CD4-positive, alpha-beta memory T cell (primary cell): Measurements from ENCODE around the gene ATP8A2. TPM values are rescaled to one million over a fixed set of nuclear protein-coding genes. Genes with fewer than 3 reads are reported as not detected.

Experiments
- CTCF ChIA-PET: fragments of 350-600 bp; sonication (Branson Sonifier 250); formaldehyde crosslinking; loops from one replicate; lab custom pipeline; 2021; ENCODE audit warnings: inconsistent platforms; ENCODE audit not compliant: partially characterized antibody; lab: Charles Lee
- POLR2A ChIA-PET: fragments of 350-600 bp; sonication (Branson Sonifier 250); formaldehyde crosslinking; loops from one replicate; lab custom pipeline; 2021; ENCODE audit not compliant: partially characterized antibody; lab: Charles Lee
- DNase-seq, 5 donors: peaks; one replicate each; pipeline versions ENCODE4 v3.0.0 to v3.0.0-alpha.2; 2020 to 2022; ENCODE audit warnings: mixed read lengths in 1 of 5
- H3K27ac ChIP-seq: one replicate; pipeline ENCODE4 v1.7.0; 2013; ENCODE audit warnings: low read depth, low read length
- H3K27me3 ChIP-seq: 2 replicates; pipeline ENCODE4 v1.7.0; 2013; ENCODE audit warnings: mild to moderate bottlenecking, low read length, moderate library complexity; ENCODE audit not compliant: insufficient read depth
- H3K36me3 ChIP-seq: 2 replicates; pipeline ENCODE4 v1.7.0; 2013; ENCODE audit warnings: mild to moderate bottlenecking, low read length, moderate library complexity; ENCODE audit not compliant: insufficient read depth
- H3K4me1 ChIP-seq: 2 replicates; pipeline ENCODE4 v1.7.0; 2013; ENCODE audit warnings: mild to moderate bottlenecking, low read length, moderate library complexity; ENCODE audit not compliant: insufficient read depth
- H3K4me3 ChIP-seq, 2 donors: one replicate each; pipeline ENCODE4 v1.7.0; 2013; ENCODE audit warnings: low read length in 2 of 2, mild to moderate bottlenecking in 1 of 2
- H3K9me3 ChIP-seq, 2 donors: one replicate each; pipeline ENCODE4 v1.7.0; 2013; ENCODE audit warnings: low read length in 2 of 2, control low read depth in 1 of 2; ENCODE audit not compliant: control insufficient read depth in 1 of 2
- H3K27ac Mint-ChIP-seq, 7 donors: one replicate each; pipeline ENCODE4 v1.8.0; 2020 to 2021; ENCODE audit warnings: mixed read lengths in 7 of 7, mild to moderate bottlenecking in 6 of 7, inconsistent platforms in 3 of 7, moderate library complexity in 3 of 7
- H3K27me3 Mint-ChIP-seq, 2 donors: one replicate each; pipeline ENCODE4 v1.8.0; 2020 to 2021; ENCODE audit warnings: mixed read lengths in 2 of 2
- H3K36me3 Mint-ChIP-seq, 2 donors: one replicate each; pipeline ENCODE4 v1.8.0; 2020 to 2021; ENCODE audit warnings: mixed read lengths in 2 of 2, inconsistent platforms in 1 of 2, mild to moderate bottlenecking in 1 of 2
- H3K4me1 Mint-ChIP-seq, 4 donors: one replicate each; pipeline ENCODE4 v1.8.0; 2020 to 2021; ENCODE audit warnings: mixed read lengths in 4 of 4, mild to moderate bottlenecking in 1 of 4
- H3K4me3 Mint-ChIP-seq, 8 donors: one replicate each; pipeline ENCODE4 v1.8.0; 2020 to 2021; ENCODE audit warnings: mixed read lengths in 8 of 8, mild to moderate bottlenecking in 7 of 8, moderate library complexity in 6 of 8, inconsistent platforms in 3 of 8
- H3K9me3 Mint-ChIP-seq, 8 donors: one replicate each; pipeline ENCODE4 v1.8.0; 2020 to 2021; ENCODE audit warnings: mixed read lengths in 8 of 8, mild to moderate bottlenecking in 5 of 8, inconsistent platforms in 3 of 8, moderate library complexity in 1 of 8
- intact Hi-C: fragments of 100-400 bp; cut with micrococcal nuclease; formaldehyde crosslinking; loops from one replicate; pipeline ENCODE4 v1.15.1; 2023
- polyA plus RNA-seq, 2 donors: library from polyadenylated mRNA; unstranded; fragments of 300-500 nt; fragmentation: Illumina TruSeq; gene quantifications; one replicate each; pipeline ENCODE4 v1.2.3, GENCODE V29; 2021
- total RNA-seq, 2 experiments: library from RNA; stranded (reverse); gene quantifications; one replicate each; pipeline ENCODE4 v1.2.3, GENCODE V29; 2021

The ATP8A2 gene
- total and polyA plus RNA-seq, 4 experiments from 2014 or later = 0.36 to 0.93 (median 0.67) TPM

DNA sequence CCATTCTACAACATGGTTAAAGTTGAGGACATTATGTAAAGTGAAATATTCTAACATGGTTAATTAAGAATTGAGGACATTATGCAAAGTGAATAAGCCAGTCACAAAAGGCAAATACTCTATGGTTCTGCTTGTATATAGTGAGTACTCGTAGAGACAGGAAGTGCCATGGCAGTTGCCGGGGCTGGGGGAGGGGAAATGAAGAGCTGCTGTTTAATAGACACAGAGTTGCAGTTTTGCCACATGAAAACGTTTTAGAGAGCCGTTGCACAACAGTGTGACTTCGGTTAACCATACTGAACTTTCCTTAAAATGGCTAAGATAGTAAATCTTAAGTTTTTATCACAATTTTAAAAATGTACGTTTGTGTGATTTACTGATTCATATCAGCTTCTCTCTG lies 503.1 kb downstream of the ATP8A2 start:
- no peak overlapping the region for H3K4me3 ChIP-seq
- POLR2A ChIA-PET = interaction anchor here (0.8 to 2.1 kb wide), 7 partner anchors 12 to 96 kb away, joined by 3 to 11 read pairs (median 3); no protein-coding TSS in a partner anchor
- peak; percentile 63 to 84 (median 73) for DNase-seq
- H3K36me3 ChIP-seq = no peaks in the 10 kb centered on the region
- intact Hi-C loops = loop anchor here (1.0 kb wide), 2 partner anchors 26 to 28 kb away; no protein-coding TSS in a partner anchor
- H3K4me1 ChIP-seq = peaks cover 49% of the 10 kb centered on the region
- peak overlapping the region; percentile 44 for H3K27ac ChIP-seq
- no peaks in the 10 kb centered on the region for H3K27me3 ChIP-seq
- H3K9me3 ChIP-seq = no peaks in the 10 kb centered on the region
- peaks cover 0 to 5% (median 0%) of the 10 kb centered on the region in 8 donors for H3K9me3 Mint-ChIP-seq
- no peaks in the 10 kb centered on the region for H3K27me3 Mint-ChIP-seq
- peak overlapping the region; percentile 67 to 91 (median 84) for H3K27ac Mint-ChIP-seq
- CTCF ChIA-PET = interaction anchor here (0.6 kb wide), 1 partner anchor 162 kb away, joined by 3 read pairs; no protein-coding TSS in a partner anchor
- H3K4me3 Mint-ChIP-seq = peak overlapping the region; percentile 34 to 85 (median 58)
- no peaks in the 10 kb centered on the region for H3K36me3 Mint-ChIP-seq
- peaks cover 37 to 69% (median 54%) of the 10 kb centered on the region in 4 donors for H3K4me1 Mint-ChIP-seq

GRCh38 chr13:25876247-25876646 lies 504.5 kb downstream of the ATP8A2 start:
- H3K4me3 ChIP-seq = no peak overlapping the region
- Mint-ChIP-seq H3K9me3 (peaks cover 0 to 5% (median 0%) of the 10 kb centered on the region in 8 donors), H3K27ac (peak overlapping the region in 6 of 7 donors; percentile 23 to 84 (median 57)), H3K4me3 (peak overlapping the region in 1 of 8 donors; percentile 56), H3K36me3 (no peaks in the 10 kb centered on the region), H3K27me3 (no peaks in the 10 kb centered on the region), H3K4me1 (peaks cover 32 to 63% (median 45%) of the 10 kb centered on the region in 4 donors)
- intact Hi-C loops = no loop called here
- ChIA-PET POLR2A (interaction anchor here (1.8 kb wide), 1 partner anchor 12 kb away, joined by 4 read pairs; no protein-coding TSS in a partner anchor), CTCF (no interaction called here)
- peaks cover 41% of the 10 kb centered on the region for H3K4me1 ChIP-seq
- H3K9me3 ChIP-seq = no peaks in the 10 kb centered on the region
- no peak overlapping the region for H3K27ac ChIP-seq
- H3K36me3 ChIP-seq = no peaks in the 10 kb centered on the region
- H3K27me3 ChIP-seq = no peaks in the 10 kb centered on the region
- no peak for DNase-seq

GRCh38 chr13:25879466-25879865 lies 507.7 kb downstream of the ATP8A2 start:
- H3K36me3 Mint-ChIP-seq = no peaks in the 10 kb centered on the region
- no peak overlapping the region for H3K4me3 ChIP-seq
- peaks cover 0 to 3% (median 0%) of the 10 kb centered on the region in 8 donors for H3K9me3 Mint-ChIP-seq
- intact Hi-C loops = no loop called here
- H3K9me3 ChIP-seq = no peaks in the 10 kb centered on the region
- peaks cover 20 to 58% (median 41%) of the 10 kb centered on the region in 4 donors for H3K4me1 Mint-ChIP-seq
- H3K4me3 Mint-ChIP-seq = no peak overlapping the region
- no peaks in the 10 kb centered on the region for H3K36me3 ChIP-seq
- H3K27ac Mint-ChIP-seq = peak overlapping the region in 1 of 7 donors; percentile 11
- H3K27me3 Mint-ChIP-seq = no peaks in the 10 kb centered on the region
- no peak for DNase-seq
- H3K27me3 ChIP-seq = no peaks in the 10 kb centered on the region
- POLR2A ChIA-PET = no interaction called here
- H3K27ac ChIP-seq = no peak overlapping the region
- peaks cover 37% of the 10 kb centered on the region for H3K4me1 ChIP-seq
- CTCF ChIA-PET = no interaction called here

DNA sequence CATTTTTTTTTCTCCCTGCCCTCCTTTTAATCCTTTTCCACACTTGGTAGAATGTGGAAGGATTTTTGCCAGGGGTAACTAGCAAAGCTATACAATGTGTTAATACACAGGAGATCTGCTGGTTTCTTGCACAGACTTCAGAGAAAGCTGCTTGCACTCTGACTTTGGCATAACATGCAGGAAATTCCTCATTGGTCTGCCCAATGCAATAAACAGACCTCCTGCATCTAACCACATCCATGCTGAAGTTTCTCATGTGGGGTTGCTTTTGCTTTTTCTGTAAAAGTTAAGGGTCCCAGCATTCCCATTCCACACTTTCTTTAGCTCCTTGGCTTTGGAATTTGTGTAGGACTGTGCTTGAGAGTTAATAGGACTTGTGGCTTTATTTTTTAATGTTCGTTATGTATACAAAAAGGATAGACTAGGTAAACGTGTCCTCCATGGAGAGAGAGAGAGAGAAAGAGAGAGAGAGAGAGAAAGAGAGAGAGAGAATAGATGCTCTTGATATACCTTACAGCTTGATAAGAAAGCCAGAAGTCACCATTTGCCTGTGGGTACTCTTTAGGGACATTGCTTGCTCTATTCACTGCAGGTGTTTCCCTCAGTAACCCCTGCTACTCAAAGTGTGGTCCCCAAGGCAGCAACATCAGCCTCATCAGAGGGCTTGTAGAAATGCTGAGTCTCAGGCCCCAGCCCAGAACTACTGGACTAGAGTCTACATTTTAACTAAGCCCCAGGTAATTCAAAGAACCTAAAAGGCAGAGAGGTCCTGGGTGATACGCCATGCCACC lies 509.6 kb downstream of the ATP8A2 start:
- ChIA-PET CTCF (no interaction called here), POLR2A (interaction anchor here (0.7 to 0.8 kb wide), 2 partner anchors 9 to 90 kb away, joined by 3 read pairs; no protein-coding TSS in a partner anchor)
- DNase-seq = no peak

GRCh38 chr13:25881971-25882451 lies 510.2 kb downstream of the ATP8A2 start:
- peak overlapping the region in 1 of 7 donors; percentile 5 for H3K27ac Mint-ChIP-seq
- Histone ChIP-seq H3K27ac (no peak overlapping the region), H3K9me3 (no peaks in the 10 kb centered on the region), H3K27me3 (no peaks in the 10 kb centered on the region), H3K4me1 (peaks cover 19% of the 10 kb centered on the region), H3K36me3 (no peaks in the 10 kb centered on the region), H3K4me3 (no peak overlapping the region)
- H3K27me3 Mint-ChIP-seq = no peaks in the 10 kb centered on the region
- intact Hi-C loops = no loop called here
- no peak for DNase-seq
- ChIA-PET CTCF (interaction anchor here (1.4 kb wide), 1 partner anchor 52 kb away, joined by 6 read pairs; no protein-coding TSS in a partner anchor), POLR2A (interaction anchor here (1.3 kb wide), 1 partner anchor 35 kb away, joined by 3 read pairs; no protein-coding TSS in a partner anchor)
- H3K9me3 Mint-ChIP-seq = no peaks in the 10 kb centered on the region
- peaks cover 10 to 44% (median 28%) of the 10 kb centered on the region in 4 donors for H3K4me1 Mint-ChIP-seq
- no peaks in the 10 kb centered on the region for H3K36me3 Mint-ChIP-seq
- H3K4me3 Mint-ChIP-seq = no peak overlapping the region

More for the DNA sequence above, 509.6 kb downstream of the ATP8A2 start:
- peaks cover 19% of the 10 kb centered on the region for H3K4me1 ChIP-seq
- peak overlapping the region in 2 of 7 donors; percentile 1 to 5 for H3K27ac Mint-ChIP-seq
- H3K27me3 ChIP-seq = no peaks in the 10 kb centered on the region
- no peak overlapping the region for H3K27ac ChIP-seq
- H3K36me3 ChIP-seq = no peaks in the 10 kb centered on the region
- intact Hi-C loops = no loop called here
- peak overlapping the region in 1 of 8 donors; percentile 1 for H3K4me3 Mint-ChIP-seq
- H3K4me3 ChIP-seq = no peak overlapping the region
- no peaks in the 10 kb centered on the region for H3K27me3 Mint-ChIP-seq
- no peaks in the 10 kb centered on the region for H3K36me3 Mint-ChIP-seq
- no peaks in the 10 kb centered on the region for H3K9me3 Mint-ChIP-seq
- peaks cover 10 to 41% (median 27%) of the 10 kb centered on the region in 4 donors for H3K4me1 Mint-ChIP-seq
- no peaks in the 10 kb centered on the region for H3K9me3 ChIP-seq

DNA sequence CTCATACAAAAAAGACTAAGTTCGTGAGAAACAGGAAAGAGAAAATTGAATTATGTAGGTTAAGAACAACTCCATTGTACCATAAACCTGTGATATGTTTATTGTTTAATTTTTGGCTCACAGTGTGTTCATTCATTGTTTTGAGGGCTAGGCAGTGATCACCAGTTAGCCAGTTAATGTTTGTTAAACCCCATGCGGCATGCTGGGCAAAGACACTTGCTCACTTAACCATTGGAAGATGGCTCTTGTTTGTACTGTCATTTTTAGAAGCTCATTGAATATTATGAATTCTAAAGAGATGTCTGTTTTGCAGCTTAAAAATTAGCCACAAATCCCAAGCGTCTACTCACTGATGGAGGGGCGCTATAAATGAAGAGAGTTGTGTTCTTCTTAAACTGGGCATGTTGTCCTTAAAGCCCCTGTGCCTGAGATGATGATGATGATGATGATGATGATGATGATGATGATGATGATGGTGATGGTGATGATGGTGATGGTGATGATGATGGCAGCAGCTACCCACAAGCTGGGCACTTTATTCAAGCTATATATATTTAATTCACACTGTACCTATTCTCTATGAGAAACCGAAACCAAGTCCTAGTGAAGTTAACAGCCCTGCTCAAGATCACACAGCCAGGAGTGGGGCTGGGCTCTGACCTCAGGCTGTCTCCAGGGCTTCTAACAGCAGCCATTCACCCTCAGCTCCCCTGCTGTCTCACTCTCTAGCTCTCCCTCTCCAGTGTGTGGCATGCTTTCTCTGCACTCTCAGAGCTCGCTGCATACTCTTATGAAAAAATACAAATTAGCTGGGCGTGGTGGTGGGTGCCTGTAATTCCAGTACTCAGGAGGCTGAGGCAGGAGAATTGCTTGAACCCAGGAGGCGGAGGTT lies 510.9 kb downstream of the ATP8A2 start:
- CTCF ChIA-PET = interaction anchor here (1.4 kb wide), 1 partner anchor 52 kb away, joined by 6 read pairs; no protein-coding TSS in a partner anchor
- Mint-ChIP-seq H3K27ac (peak overlapping the region in 3 of 7 donors; percentile 8 to 33 (median 9)), H3K36me3 (no peaks in the 10 kb centered on the region), H3K4me3 (peak overlapping the region in 1 of 8 donors; percentile 26), H3K27me3 (no peaks in the 10 kb centered on the region), H3K4me1 (peaks cover 7 to 39% (median 26%) of the 10 kb centered on the region in 4 donors), H3K9me3 (no peaks in the 10 kb centered on the region)
- H3K36me3 ChIP-seq = no peaks in the 10 kb centered on the region
- H3K4me1 ChIP-seq = peaks cover 22% of the 10 kb centered on the region
- POLR2A ChIA-PET = interaction anchor here (1.3 kb wide), 1 partner anchor 36 kb away, joined by 3 read pairs; no protein-coding TSS in a partner anchor
- peak in 1 of 5 donors; percentile 33 for DNase-seq
- no peak overlapping the region for H3K4me3 ChIP-seq
- intact Hi-C loops = no loop called here
- no peaks in the 10 kb centered on the region for H3K9me3 ChIP-seq
- H3K27ac ChIP-seq = no peak overlapping the region
- H3K27me3 ChIP-seq = no peaks in the 10 kb centered on the region
